Sigmoid colon (tissue), 4 donors: ENCODE data around the gene RTL3.

Source experiments
- EP300 ChIP-seq, 4 donors: sonication (generic); formaldehyde crosslinking; IDR thresholded peaks; one replicate each; pipeline ENCODE4 v1.6.1; 2017; ENCODE audit warnings: antibody characterized with exemption in 4 of 4
- POLR2A ChIP-seq, 2 donors: fragments of 450-650 bp; IDR thresholded peaks; one replicate each; pipeline ENCODE4 v1.6.1; 2016; ENCODE audit warnings: antibody characterized with exemption in 2 of 2, mild to moderate bottlenecking in 2 of 2, moderate library complexity in 2 of 2
- POLR2AphosphoS5 ChIP-seq, 4 donors: sonication (generic); formaldehyde crosslinking; IDR thresholded peaks; one replicate each; pipeline ENCODE4 v1.6.1; 2017; ENCODE audit warnings: antibody characterized with exemption in 4 of 4
- TF ChIP-seq, protein P1 (sequence below), 4 experiments: fragments of 450-650 bp in 3 of 4; fragments of 200-600 bp in 1 of 4; IDR thresholded peaks; one replicate each; pipeline ENCODE4 v1.5.1; 2016 to 2019; ENCODE audit warnings: antibody characterized with exemption in 4 of 4, mild to moderate bottlenecking in 3 of 4, moderate library complexity in 2 of 4

DNA sequence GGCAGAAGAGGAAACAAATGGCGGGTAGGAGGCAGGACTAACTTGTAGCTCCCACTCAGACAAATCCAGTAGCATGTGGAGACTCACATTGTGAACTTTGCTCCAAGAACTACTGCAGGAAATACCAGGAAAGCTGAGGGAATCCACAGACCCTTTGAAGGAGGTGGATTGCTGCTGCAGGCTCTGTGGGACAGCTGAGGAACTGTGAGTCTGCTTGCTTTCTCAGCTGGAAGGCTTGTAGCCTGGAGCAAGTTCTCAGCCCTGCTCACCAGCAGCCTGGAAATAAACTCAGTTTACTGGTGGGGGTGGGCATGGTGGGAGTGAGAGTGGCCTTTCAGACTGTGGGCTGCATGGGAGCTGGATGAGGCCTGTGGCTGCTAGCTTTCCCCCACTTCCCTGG lies 16.0 kb downstream of the RTL3 start:
- TF ChIP-seq EP300 (IDR thresholded peaks at IDR 0.05) (no peak), POLR2AphosphoS5 (IDR thresholded peaks at IDR 0.05) (no peak), POLR2A (IDR thresholded peaks at IDR 0.05) (no peak)
- TF ChIP-seq, protein P1, sequence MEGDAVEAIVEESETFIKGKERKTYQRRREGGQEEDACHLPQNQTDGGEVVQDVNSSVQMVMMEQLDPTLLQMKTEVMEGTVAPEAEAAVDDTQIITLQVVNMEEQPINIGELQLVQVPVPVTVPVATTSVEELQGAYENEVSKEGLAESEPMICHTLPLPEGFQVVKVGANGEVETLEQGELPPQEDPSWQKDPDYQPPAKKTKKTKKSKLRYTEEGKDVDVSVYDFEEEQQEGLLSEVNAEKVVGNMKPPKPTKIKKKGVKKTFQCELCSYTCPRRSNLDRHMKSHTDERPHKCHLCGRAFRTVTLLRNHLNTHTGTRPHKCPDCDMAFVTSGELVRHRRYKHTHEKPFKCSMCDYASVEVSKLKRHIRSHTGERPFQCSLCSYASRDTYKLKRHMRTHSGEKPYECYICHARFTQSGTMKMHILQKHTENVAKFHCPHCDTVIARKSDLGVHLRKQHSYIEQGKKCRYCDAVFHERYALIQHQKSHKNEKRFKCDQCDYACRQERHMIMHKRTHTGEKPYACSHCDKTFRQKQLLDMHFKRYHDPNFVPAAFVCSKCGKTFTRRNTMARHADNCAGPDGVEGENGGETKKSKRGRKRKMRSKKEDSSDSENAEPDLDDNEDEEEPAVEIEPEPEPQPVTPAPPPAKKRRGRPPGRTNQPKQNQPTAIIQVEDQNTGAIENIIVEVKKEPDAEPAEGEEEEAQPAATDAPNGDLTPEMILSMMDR (IDR thresholded peaks at IDR 0.05), result no peak
